ENCODE measurements around the gene TXNDC5.
"Not testable (repeated sequence)": the region's sequence is repeated elsewhere in the genome, so short reads cannot be mapped to it uniquely, and the experiment has no call there.

Gene TXNDC5

DNA sequence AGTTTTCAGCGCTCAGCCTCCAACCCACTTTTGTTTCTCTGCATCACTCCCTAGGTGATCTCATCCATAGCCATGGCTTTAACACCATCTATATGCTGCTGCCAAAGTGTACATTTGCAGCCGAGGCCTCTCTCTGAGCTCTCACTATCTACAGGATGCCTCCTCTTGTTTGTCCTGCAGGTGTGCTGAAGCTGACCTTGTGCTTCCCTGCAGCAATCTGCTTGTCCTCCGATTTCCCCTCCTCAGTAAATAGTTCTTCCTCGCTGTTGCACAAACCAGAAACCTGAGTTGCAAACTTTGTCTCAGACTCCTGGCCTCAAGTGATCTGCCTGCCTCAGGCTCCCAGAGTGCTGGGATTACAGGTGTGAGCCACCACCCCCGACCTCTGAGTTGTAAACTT, 3.7 kb upstream of the TXNDC5 start:
- DNase-seq (ENCODE audit: low read depth): no peak

DNA sequence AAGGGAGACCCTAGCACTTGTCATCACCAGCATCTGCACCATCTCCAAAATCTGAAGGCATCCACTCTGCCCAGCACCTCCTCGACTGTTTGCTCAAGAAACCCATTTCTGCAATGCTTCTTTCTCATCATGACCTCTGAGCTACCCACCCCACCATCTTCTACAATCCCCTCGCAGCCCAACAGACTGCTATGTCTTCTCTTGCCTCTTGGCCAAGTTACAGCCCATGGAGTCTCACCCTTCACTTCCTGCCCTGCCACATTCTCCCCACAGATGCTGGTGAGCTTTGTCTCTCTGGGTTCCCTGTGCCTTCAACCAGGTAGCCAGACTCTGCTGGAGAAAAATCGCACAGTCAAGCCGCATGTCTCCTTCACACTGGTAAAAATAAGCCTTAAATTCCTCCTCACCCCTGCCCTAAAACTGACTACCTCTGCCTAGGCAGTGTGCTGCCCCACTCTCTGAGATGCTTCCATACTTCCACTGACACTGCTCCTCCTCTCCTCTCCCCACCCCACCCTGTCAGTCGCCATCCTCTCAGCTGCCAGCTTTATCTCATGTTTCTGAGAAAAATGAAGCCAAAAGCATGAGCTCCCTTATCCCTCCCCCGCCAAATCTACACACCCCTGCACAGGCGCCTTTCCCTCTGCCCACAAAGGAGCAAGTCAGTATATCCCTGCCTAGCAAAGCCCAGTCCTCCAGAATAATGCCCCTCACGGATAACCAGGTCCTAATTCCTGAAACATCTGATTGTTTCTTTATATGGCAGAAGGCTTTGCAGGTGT, 2.3 kb upstream of the TXNDC5 start:
- DNase-seq (ENCODE audit: low read depth): no peak

DNA sequence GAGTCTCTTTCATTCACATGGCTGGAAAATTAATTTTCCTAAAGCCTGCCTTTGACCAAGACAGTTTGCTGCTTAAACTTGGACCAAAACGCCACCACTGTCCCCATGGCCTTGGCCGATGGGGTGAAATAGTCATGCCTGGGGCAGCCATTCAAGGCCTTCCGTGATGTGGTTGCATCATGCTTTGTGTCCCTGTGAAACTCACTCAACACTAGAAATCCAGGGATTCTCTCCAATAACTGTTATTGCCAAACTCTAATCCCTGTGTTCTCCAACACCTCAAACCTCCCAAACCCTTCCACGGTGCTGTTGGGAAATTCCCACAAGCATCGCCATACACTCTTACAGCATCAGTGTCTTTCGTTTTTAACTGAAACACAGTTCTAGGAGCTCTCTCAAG, 1.4 kb upstream of the TXNDC5 start:
- DNase-seq (ENCODE audit: low read depth): no peak

DNA sequence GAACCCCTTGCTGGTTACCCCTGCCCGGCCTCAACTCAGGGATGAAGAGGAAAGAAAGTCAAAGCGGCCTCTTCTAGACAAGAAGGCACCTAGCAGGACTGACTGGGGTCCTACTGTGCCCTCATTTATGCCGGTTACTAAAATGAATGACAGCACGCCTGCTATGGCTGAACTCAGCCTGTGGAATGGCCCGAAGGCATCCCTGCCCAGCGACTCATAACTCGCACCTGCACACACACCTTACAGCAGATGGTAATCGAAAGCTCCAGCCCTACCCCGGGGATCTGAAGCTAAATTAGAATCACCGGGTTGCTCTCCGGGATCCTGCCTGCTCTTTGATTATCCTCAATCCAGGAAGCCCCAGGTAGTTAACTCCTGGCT, 747 bp upstream of the TXNDC5 start:
- DNase-seq (ENCODE audit: low read depth): no peak

DNA sequence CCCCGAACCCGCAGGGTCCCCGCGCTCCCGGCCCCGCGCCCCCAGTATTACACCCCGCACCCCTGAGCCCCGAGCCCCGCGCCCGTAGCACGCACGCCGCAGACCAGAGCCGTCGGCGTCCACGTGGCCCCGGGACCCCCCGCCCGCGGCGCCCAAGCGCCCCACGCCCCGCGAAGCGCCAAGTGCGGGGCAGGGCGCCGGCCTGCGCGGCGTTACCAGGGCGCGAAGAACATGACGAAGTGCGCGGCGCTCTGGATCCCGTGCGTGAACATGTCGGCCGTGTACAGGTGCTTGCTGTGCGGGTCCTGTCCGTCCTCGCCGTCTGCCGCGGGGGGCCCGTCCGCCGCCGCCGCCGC, 312 bp downstream of the TXNDC5 start:
- DNase-seq (ENCODE audit: low read depth): no peak

DNA sequence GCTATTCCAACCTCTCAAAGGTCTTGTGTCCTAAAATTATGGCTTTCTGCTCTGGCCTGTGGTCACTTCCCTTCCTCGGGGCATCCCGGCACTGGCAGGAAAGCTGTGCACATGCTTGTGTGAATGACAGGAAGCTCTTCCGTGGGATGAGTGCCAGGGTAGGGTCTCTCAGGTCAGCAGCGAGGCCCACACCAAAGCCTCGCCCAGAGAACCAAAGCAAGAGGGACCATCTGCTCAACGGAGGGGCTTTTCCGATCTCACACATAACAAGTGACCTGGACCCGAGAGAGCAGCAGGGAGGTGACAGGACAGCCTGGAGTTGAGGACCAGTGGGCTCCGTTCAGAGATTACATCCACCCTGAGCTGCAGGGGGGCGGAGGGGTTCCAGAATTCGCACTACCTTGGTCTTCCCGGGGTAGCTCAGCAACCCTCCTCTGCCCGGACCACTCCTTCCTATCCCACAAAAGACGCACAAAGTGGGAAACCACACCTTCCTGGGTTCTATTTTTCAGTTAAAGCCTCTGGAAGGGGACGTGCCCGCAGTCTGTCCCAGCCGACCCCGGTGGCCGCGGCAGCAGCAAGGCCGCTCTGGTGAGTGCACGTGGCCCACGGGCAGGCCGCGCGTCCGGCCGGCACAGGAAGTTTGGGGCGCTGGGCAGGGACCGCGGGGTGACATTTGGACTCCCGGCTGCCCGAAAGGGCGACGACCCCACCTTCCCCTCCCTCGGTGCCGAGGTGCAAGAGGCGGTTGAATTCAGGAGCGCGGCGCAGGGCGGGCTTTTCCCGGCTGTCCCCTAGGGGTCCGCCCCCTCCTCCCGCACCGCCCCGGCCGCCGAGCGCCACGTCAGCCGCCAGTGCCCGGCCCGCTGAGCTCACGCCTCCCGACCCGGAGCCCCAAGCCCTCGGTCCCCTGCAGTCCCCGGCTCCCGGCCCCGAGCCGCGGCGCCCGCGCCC, 988 bp downstream of the TXNDC5 start:
- DNase-seq (ENCODE audit: low read depth): no peak

DNA sequence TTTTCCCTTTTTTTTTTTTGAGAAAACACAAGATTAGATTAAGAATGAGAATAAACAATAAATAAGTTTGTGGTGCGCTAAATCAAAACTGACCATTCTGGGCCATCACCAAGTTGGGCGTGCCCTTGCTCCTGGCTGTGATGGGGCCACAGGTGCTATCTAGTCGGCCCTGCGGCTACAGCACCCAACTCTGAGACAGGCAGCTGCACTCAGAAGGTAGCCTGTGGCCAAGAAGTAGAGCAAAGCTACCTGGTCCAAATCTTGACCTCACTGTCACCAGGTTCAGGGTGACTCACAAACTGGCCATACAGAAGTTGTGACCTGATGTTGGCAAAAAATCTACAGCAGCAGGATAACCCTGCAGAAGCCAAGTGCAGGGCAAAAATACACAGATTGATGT, 3.4 kb downstream of the TXNDC5 start:
- DNase-seq (ENCODE audit: low read depth): no peak

DNA sequence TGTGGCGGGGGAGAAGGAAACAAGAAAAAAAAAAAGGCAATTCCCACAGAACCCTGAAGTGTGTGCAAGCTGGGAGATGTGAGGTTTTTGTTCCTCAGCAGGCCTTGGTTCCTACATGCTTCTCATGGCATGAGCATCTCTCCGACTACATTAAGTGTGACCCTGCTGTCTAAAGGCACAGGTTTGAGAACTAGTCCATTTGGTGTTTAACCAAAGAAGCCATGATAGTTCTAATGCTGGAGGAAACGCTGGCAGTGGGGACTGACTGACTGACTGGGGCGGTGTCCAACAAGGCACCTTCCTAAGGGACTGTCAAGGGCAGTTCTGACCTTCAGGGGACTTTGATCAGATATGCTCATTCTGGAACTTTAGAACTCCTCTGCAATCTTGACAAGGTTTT, 3.8 kb downstream of the TXNDC5 start:
- DNase-seq (ENCODE audit: low read depth): no peak

DNA sequence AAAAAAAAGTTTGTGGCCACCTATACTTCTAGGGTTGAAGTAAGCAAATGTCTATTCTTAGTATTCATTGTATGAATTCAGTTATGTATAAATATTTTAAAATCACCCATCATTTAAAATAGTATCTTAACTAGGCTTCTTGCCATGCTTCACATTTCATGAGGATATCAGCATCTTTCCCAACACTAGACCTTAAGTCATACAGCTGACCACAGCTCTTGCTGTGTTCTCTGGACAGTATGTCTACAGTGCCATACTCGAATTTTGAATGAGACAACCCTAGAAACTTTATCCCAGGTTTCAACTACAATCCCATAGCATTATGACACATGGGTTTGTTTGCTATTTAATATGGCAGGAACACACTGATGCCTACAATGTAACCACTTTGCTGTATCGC, 5.2 kb downstream of the TXNDC5 start:
- no peak for DNase-seq (ENCODE audit: low read depth)

DNA sequence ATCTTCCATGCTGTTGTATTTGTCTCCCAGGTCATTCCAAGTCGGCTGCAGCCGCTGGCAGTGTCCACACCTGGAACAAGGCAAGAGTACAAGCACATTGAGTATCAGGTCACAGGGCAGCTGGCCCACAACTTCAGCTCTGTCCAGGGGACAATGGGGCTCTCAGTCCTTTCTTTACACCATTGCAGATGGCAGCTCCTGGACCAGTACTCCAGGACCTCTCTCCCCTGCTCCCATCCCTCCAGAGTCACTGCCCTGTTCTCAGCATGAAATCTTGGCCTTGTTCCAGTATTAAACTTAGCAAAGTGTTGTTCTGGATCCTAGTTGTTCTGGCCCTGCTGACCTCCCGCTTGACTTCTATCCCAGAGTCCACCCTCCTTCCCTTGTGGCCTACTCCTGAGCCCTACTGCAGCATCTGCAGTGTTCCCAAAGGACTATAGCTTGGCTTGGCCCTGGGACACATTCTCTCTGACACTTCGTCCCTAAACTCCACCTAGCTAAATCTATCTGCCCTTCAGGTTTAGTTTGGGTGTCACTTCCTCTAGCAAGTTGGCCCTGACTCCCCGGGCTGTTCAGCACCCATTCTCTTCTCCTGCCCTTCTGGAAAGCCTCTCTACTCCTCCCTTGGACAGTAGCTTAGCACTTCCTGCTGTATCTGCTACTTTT, 5.8 kb downstream of the TXNDC5 start:
- DNase-seq (ENCODE audit: low read depth): no peak

DNA sequence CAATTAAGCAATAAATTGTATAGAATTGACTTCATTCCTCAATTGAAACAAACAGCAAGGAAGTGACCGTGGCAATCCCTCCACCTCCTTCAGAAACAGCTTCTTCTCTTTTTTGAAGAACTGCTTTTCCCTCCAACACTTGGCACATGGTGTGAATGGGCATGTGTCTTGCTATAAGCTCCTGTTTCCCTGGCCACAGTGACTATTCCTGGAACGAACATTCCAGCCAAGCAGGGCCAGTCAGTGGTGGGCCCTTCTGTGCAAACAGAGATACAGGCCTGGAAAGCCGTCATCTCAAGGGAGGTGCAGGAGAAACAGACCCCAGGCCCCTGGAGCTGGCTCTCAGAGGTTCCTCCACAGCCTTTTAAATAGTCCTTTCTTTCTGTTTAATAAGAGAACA, 6.9 kb downstream of the TXNDC5 start:
- no peak for DNase-seq (ENCODE audit: low read depth)

DNA sequence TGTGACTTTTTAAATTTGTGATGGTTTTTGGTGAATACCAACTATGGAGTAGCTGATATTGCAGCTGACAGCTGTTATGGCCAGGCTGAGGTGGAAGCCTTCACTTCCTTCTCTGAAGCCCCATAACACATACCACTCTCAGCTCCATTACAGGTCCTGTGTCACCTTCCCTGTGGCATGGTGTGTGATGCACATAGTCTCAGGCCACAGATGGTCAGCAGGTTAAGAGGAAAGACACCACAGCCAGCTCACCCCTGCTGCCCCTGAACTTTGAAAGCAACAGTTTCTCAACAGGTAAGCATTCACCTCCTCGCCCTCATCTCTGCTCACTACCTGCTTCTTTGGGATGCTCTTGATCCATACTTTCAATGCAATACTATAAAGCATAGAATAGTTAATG, 7.7 kb downstream of the TXNDC5 start:
- DNase-seq (ENCODE audit: low read depth): no peak

DNA sequence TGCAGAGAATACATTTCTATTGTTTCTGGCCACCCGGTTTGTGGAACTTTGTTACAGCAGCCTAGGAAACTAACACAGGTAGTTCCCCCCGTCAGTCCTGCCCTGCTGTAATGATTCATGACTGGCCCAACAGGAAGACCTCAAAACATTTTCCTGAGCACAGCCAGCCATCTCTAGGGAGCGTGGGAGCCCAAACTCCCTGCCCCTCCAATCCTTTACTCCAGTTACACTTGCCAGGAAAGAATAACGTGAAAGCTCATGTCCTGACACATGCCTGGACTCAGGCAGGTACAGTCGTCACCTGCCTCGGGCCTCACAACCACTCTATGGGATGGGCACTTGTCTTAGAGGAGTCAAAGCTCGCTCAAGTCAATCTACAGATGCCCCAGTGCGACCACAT, 8.4 kb downstream of the TXNDC5 start:
- DNase-seq (ENCODE audit: low read depth): no peak

DNA sequence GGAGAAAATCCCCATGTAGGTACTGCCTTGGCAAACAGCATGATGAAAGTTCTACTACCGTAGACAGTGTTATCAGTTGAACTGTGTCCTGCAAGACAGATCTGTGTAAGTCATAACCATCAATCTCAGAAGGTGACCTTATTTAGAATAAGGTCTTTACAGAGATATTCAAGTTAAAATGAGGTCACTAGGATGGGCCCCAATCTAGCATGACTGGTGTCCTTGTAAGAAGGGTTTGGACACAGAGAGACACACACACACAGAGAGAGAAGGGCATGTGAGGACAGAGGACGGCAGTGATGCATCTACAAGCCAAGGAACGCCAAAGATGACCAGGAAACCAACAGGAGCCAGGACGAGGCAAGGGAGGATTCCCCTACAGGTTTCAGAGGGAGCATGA, 8.8 kb downstream of the TXNDC5 start:
- no peak for DNase-seq (ENCODE audit: low read depth)

DNA sequence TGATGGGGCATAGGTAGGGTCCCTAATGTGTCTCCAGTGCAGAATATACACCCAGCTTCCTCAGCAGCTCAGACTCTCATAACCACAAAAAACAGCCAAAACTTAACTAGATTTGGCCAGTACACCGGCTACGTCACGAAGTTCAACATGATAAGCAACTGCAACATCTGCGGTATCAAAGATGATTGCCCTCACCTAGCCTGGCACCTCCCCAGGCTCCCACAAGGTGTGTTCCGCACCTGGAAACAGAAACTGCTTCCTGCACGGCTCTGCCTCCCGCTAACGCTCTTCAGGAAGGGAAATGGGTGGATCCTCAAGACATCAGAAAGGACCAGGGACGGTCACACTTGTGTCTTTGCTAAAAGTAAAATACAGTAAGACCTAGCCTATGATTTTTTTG, 9.5 kb downstream of the TXNDC5 start:
- no peak for DNase-seq (ENCODE audit: low read depth)

DNA sequence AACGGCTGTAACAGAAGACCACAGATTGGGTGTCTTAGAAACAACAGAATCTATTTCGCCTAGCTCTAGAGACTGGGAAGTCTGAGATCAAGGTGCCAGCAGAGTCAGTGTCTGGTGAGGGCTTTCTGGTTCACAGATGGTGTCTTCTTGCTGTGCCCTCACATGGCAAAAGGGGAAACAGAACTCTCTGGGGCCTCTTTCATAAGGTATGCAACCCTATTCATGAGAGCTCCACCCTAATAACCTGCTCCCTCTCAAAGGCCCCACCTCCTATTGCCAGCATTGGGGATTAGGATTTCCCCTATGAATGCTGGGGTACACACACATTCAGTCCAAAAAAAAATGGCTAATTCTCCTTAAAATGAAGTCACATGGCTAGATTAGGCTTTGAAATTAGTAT, 10.0 kb downstream of the TXNDC5 start:
- DNase-seq (ENCODE audit: low read depth): no peak

DNA sequence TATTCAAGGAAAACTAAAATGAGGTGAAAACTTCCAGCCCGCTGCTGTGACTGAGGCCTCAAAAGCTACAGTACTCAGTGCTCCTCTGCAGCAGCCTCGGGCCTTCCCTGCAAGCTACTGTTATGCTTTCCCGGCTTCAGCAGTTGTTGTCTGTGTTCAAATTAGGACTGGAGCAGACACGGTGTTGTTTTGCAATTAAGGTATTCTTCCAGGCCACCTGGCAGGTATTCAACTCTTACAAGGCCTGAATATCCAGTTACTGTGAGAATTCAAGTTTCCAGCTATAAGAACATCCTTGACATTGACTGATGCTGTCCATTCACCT, 10.7 kb downstream of the TXNDC5 start:
- DNase-seq (ENCODE audit: low read depth): no peak

DNA sequence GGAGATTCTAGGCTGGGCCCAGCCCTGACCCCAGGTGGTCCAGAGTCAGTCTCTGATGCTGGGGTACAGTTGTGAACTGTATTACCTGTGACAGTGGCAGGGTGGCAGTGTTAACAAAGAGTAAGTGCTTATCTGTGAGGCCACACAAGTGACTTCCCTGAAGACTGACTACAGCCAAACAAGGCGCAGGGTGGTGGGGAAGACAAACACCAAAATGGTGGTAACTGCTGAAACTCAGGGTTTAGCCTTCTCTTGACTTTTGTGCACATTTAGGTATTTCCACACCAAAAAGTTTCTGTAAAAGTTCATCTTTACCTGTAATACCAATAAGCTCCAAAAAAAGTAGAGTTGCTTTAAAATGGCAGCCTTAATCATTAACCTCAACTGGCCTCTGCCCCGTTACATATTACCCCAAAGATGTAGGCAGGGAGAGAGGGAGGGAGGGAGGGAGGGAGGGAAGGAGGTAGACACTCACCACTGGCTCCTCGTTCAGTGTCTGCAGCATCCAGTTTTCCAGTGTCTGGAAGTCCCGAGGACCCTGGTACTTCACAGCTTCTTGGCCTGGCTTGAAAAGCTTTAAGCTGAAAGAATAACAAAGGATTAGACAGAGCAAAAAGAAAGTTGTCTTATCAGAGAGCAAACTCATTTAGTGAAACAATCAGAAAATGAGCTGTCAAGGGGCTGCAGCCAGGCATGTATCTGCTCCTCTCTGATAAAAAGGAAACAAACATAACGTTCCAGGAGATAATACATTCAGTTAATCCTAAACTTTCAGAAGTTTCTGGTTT, 11.3 kb downstream of the TXNDC5 start:
- no peak for DNase-seq (ENCODE audit: low read depth)

DNA sequence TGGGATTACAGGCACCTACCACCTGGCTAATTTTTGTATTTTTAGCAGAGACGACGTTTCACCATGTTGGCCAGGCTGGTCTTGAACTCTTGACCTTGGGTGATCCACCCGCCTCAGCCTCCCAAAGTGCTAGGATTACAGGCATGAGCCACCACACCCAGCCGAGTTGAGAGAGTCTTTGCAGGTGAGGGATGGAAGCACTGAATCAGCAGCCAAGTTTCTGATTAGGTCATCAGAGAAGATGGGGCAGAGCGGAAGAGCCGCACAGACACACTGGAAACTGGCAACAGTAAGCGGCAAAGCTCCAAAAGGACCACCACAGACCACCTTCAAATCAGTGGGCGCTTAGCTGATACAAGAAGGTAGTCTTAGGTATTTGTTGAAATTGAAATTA, 12.4 kb downstream of the TXNDC5 start:
- DNase-seq (ENCODE audit: low read depth): not testable (repeated sequence)

DNA sequence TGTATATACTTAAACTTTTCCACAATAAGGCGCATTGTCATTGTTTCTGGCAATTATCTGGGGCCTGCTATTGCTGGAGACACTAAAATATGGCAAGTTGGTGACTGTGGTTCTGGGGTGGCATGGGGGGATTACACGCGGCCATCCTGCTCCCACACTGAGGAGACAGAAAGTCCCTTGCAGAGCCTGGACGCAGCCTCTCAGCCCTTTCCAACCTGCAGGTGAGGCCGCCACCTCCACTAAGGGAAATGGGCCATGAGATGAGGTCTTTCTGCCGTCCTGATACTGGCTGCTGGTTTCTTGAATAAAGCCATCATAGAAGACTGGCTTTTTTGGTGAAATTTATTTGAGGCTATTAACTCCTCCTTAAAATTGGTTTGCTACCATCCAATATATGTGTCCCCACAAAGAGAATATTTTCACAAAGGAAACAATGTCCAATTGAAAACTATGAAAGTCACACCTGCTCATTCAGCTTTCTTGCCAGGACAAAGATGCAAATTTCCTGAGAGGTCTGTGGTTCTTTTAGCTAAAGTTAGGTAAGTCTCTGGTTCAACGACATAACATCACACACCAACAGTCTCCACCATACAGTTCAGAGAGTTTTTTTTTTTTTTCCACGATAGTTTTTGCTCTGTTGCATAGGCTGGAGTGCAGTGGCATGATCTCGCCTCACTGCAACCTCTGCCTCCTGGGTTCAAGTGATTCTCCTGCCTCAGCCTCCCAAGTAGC, 13.0 kb downstream of the TXNDC5 start:
- DNase-seq (ENCODE audit: low read depth): no peak

DNA sequence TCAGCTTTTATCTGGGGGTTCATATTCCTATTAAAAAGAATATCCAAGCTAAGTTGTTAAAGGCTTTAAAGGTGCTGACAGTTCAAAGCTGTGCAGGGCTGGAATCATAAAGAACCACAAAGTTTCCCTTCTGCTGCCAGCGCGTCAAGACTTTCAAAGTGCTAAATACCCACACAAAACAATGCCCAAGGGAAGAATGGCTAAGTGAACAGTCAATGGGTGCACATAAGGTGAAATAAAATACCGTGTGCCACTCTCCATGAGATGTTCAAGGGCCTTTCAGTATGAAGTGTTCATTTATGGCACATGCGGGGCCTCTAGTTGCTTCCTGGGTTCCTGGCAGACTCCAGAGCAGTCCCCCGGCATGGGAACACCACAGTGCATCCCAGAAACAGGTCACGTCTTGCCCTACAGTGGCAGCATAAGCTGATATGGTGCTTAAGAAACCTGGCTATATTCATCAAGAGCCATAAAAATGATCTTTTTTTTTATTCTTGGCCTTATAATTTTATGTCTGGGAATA, 14.1 kb downstream of the TXNDC5 start:
- DNase-seq (ENCODE audit: low read depth): no peak

DNA sequence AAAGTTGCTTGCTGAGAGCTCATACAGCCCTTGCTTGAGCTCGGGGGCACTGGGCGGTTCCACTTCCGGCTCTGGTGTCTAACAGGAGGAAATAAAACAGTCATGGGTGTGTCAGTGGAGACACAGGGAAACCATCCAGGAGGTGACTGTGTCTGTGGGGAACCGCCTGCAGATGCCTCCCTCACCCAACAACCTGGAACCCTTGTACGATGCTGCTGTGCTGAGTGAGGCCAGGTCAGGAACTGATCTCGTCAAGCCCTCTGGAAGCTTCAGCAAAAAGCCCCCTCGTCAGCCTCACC, 15.5 kb downstream of the TXNDC5 start:
- no peak for DNase-seq (ENCODE audit: low read depth)
